Epithelial cell of prostate (primary cell): ENCODE data around the gene DUSP3.
"Not testable (repeated sequence)": the region's sequence is repeated elsewhere in the genome, so short reads cannot be mapped to it uniquely, and the experiment has no call there.

Source experiments
- DNase-seq: peaks from one replicate; pipeline ENCODE4 v3.0.0-alpha.2; 2011; ENCODE audit warnings: low read depth, low spot score
- H3K27ac ChIP-seq: fragments of 450-650 bp; 2 replicates; pipeline ENCODE4 v1.5.1; 2017; ENCODE audit warnings: mild to moderate bottlenecking

DUSP3 gene

DNA sequence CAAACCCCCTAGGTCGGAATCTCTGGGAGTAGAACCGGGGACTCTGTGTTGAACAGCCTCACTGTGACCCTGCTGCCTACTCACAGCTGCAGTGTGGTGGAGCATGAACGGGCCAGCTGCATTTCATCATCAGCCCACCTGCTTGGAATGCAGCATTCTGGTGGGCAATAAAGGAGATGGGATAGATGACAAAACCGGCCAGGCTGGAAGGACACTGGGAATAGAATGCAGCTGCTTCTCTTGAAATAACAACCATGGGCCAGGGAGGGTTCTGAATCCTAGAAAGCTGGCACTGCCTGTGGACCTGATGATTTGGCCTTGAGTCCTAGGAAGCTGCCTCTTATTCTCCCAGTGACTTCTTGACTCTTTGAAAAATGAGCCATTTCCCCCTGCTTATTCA is 25.0 kb upstream of the DUSP3 start:
- H3K27ac ChIP-seq: no peak overlapping the region
- DNase-seq: no peak

GRCh38 chr17:43801844-43802243 is 23.1 kb upstream of the DUSP3 start:
- no peak for DNase-seq
- H3K27ac ChIP-seq: no peak overlapping the region

- DNase-seq: no peak
- H3K27ac ChIP-seq: no peak overlapping the region
These were observed 22.0 kb upstream of the DUSP3 start for GRCh38 chr17:43800736-43801135.

DNA sequence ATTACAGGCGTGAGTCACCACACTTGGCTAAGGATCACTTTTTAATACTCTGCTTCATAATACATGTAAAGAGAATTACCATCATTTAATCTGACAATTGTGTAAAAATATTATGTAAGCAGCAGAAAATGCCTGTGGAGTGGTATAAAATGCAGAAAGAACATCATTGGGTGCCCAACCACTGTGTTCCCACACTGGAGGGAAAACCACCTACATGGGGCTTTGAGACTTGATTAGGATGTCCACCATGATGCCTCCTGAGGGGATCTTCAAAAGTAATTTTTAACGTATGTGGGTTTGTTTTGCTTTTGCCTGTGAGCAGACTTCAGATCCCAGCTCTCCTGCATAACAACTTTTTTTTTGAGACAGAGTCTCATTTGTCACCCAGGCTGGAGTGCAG is 20.3 kb upstream of the DUSP3 start:
- DNase-seq: no peak
- H3K27ac ChIP-seq: no peak overlapping the region

DNA sequence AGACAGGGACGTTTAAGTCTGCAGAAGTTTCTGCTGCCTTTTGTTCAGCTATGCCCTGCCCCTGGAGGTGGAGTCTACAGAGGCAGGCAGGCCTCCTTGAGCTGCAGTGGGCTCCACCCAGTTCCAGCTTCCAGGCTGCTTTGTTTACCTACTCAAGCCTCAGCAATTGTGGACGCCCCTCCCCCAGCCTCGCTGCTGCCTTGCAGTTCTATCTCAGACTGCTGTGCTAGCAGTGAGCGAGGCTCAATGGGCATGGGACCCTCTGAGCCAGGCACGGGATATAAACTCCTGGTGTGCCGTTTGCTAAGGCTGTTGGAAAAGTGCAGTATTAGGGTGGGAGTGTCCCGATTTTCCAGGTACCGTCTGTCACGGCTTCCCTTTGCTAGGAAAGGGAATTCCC is 19.2 kb upstream of the DUSP3 start:
- DNase-seq, H3K27ac ChIP-seq: not testable (repeated sequence)

DNA sequence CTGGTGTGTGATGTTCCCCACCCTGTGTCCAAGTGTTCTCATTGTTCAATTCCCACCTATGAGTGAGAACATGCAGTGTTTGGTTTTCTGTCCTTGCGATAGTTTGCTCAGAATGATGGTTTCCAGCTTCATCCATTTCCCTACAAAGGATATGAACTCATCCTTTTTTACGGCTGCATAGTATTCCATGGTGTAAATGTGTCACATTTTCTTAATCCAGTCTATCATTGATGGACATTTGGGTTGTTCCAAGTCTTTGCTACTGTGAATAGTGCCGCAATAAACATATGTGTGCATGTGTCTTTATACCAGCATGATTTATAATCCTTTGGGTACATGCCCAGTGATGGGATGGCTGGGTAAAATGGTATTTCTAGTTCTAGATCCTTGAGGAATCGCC is 13.9 kb upstream of the DUSP3 start:
- DNase-seq, H3K27ac ChIP-seq: not testable (repeated sequence)

DNA sequence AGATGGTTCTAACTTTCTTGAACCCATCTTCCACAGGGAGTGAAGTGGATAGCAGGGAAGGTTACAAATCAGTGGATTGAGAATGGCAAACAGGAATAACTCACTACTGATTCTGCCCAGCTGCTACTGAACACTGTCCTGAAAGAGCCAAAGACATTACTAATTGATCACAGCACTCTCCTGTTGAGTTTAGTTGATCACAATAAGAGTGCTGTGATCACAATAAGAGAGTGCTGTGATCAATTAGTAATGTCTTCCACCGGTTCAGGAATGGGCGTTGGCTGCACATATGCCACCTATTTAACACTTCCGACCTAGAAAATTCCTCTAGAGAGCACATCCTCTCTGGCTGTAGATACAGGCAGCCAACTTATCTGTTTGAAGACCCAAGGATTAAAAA is 12.8 kb upstream of the DUSP3 start:
- no peak overlapping the region for H3K27ac ChIP-seq
- DNase-seq: peak; percentile 34

DNA sequence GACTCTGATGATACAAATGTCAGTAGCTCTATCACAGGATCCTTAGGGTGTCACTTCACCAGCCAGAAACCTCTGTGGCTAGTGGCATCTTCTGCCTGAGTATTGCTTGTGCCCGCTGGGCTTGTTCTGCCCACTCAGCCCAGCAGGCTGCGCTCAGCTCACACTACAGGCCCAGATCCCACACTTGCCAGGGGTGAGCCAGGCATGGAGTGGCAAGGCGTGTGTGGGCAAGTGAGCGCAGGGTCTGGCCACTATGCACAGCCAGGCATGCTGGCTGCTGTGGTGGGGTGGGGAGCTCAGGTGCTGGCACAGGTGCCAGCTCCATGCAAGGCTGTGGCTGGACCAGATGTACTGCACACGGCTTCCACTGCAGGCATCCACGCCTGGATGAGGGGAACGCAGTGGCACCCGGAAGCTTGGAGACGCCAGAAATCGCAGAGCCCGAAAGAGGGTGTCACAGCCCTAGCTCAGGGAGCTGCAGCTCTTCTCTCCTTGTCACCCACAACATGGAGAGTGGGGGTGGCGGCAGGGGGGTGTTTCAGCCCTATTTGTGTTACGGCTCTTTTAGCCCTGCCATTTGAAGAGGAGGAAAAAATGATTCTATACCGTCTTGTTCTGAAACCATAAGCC is 11.6 kb upstream of the DUSP3 start:
- DNase-seq: peak; percentile 39

DNA sequence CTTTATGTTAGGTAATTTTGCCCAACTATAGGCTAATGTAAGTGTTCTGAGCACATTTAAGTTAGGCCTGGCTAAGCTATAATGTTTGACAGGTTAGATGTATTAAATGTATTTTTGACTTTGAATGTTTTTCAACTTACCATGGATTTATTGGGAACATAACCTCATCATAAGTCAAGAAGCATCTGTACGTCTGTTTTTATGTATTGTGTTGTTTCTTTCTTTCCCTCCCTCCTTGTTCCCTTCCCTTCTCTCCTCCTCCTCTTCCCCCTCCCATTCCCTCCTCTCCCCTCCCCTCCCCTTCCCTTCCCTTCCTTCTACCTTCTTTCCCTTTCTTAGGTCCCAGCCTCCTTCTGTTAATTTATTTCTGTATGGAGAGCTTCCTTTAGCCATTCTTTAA is 10.7 kb upstream of the DUSP3 start:
- DNase-seq: no peak
- H3K27ac ChIP-seq: no peak overlapping the region

More for the DNA sequence above, 11.6 kb upstream of the DUSP3 start:
- no peak overlapping the region for H3K27ac ChIP-seq

DNA sequence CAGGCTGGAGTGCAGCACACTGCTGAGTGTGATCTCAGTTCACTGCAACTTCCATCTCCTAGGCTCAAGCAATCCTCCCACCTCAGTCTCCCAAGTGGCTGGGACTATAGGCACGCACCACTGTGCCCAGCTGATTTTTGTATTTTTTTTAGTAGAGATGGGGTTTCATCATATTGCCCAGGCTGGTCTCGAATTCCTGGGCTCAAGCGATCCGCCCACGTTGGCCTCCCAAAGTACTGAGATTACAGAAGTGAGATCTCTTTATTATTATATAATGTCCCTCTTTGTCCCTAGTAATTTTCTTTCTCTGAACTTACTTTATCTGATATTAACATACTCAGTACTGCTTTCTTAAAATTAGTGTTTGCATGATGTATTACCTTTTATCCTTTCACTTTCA is 9.8 kb upstream of the DUSP3 start:
- no peak for DNase-seq
- no peak overlapping the region for H3K27ac ChIP-seq

- no peak overlapping the region for H3K27ac ChIP-seq
- DNase-seq: no peak
These were observed 9.0 kb upstream of the DUSP3 start for GRCh38 chr17:43787728-43788127.

GRCh38 chr17:43784628-43785101 is 5.9 kb upstream of the DUSP3 start:
- no peak overlapping the region for H3K27ac ChIP-seq
- peak; percentile 40 for DNase-seq

- DNase-seq: no peak
- no peak overlapping the region for H3K27ac ChIP-seq
These were observed 5.3 kb upstream of the DUSP3 start for GRCh38 chr17:43784068-43784467.

GRCh38 chr17:43782913-43783680 is 4.3 kb upstream of the DUSP3 start:
- H3K27ac ChIP-seq: no peak overlapping the region
- DNase-seq: no peak

DNA sequence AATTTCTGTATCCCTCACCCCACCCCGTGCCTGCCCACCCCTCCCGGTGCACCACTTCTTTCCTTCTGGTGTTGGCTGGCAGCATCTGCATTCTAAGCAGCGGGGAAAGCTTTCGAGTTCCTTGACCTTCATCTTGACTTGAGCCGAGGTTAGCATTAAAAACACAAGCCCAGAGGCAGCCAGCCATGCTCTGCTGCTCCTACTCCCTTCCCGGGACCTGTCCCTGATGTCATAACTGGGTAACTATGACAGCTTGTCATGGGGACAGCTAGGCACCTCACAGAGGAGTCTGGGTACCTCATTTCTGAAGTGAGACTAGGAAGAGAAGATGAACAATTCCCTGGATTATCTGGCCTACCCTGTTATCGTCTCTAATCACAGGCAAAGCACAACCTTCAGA is 1.4 kb upstream of the DUSP3 start, which contains the start of gene CFAP97D1:
Gene CFAP97D1 (plus strand): TSS at position 301 of the 400 bp plus-strand sequence. CDS start 28 bp downstream, at position 329.
- H3K27ac ChIP-seq: no peak within 1 kb of the TSS

DNA sequence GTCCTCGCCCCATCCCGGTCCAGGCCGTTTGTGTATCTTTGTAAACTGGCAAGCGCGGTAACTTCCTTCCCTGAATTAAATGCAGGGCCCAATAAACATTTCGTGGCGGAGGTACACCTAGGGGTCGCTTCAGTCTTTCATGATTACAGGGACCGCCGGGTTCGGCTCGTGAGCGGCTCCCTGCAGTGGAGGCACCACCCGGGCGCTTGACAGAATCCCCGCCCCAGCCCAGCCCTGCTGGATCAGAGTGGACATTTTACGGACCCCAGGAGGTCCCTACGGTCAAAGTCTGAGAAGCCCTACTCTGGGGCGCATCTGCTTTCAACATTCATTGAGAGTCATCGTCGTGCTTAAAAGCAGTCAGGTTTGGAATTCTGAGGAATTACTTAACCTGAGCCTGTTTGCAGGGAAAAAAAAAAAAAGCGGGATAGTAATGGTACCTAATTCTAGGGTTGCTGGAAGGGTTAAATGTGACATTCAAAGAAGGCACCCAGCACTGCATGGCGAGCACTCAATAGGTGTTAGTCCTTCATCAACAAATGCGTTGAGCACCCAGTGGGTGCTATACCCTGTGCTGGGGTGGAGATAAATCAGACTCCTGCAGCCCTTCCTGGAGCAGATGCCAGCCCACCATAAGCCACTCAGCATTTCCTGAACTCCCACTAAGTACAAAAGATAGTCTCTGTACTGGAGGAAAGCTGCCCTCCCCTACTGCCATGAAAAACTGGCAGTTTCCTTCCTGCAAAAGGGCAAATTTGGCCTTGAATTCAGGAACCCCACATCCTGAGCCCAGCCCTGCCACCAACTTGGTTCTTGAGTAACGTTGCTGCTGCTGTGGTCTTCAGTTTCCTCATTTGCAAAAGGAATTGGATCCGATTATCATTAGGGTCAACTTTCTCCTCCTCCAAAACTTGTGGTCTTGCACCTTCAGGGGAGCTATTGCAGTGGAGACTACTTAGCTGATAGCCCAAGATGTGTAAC is 658 bp upstream of the DUSP3 start:
- H3K27ac ChIP-seq: peak overlapping the region; percentile 86

More for the DNA sequence above, 1.4 kb upstream of the DUSP3 start, which contains the start of gene CFAP97D1:
- DNase-seq: no peak

GRCh38 chr17:43774304-43775250 is 4.2 kb downstream of the DUSP3 start:
- no peak for DNase-seq
- H3K27ac ChIP-seq: no peak overlapping the region

More for the DNA sequence above, 658 bp upstream of the DUSP3 start:
- no peak for DNase-seq

DNA sequence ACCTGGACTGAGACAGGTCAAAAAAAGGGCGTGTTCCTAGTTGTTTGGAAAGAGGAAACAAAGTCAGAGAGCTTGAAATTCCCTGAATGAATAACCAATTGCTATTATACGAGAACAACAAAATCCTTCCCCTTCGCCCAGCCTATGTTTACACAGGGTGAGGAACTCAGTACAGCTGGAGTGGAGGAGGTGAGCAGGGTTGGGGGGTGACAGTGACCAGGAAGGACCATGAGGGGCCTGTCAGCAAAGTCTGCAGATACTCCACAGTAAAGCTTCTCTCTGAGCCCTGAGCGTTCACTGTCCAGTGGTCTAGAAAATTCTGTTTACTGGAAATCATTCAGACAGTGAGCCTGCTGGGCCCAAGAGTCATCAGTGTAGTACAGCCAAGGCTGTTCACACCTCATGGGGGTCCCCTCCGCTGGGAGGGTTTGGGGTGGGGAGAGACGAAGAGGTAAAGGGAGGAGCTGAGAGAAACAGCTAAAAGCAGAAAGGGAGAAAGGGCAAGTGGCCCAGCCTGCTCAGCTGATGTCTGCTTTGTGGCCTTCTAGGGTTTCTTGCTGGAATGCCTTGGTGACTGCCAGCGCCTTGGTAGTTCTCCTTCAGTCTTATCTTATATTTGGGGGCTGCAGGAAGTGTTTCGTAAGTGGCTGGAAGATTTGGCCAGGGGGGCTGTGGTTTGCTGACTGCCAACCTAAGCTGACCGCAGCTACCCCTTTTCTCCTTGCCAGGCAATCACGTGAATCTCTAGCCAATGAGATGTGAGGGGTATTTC is 5.7 kb downstream of the DUSP3 start:
- DNase-seq: no peak
- H3K27ac ChIP-seq: no peak overlapping the region

DNA sequence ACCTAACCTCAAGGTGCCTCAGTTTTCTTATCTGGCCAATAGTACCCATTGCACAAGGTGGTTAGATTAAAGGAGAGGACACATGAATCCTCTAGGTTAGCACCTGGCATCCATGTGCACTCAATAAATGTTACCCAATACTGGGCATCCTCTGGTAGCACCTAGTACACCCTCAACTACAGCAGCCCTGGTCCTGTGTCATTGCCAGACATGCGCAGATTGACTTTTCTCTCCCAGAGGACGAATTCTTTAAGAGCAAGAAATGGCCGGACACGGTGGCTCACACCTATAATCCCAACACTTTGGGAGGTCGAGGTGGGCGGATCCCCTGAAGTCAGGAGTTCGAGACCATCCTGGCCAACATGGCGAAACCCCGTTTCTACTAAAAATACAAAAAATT is 7.3 kb downstream of the DUSP3 start:
- no peak for DNase-seq
- no peak overlapping the region for H3K27ac ChIP-seq
